Activated T-helper 1 cell treated with anti-CD3 and anti-CD28 coated beads, Interleukin-12 subunit alpha, Interleukin-12 subunit beta, Interleukin-2, Interleukin-4 antibody, amounts not matched to agents 30 ng/mL and 10 ng/mL and 1 ng/mL, durations not matched to agents 14 hours and 24 hours and 36 hours (primary cell): Measurements from ENCODE around the gene ZNF627. TPM values are rescaled to one million over a fixed set of nuclear protein-coding genes. Genes with fewer than 3 reads are reported as not detected.
A peak's percentile ranks its signal among the peaks of the same experiment; 100 is the strongest.

Experiments
- DNase-seq: peaks from one replicate; pipeline ENCODE4 v3.0.0; 2021; ENCODE audit warnings: low spot score
- H3K27ac Mint-ChIP-seq: one replicate; pipeline ENCODE4 v1.8.0; 2021; ENCODE audit warnings: mild to moderate bottlenecking, mixed read lengths
- H3K27me3 Mint-ChIP-seq: one replicate; pipeline ENCODE4 v1.8.0; 2022; ENCODE audit warnings: mild to moderate bottlenecking, moderate library complexity, mixed read lengths; ENCODE audit not compliant: insufficient read depth
- H3K36me3 Mint-ChIP-seq: one replicate; pipeline ENCODE4 v1.8.0; 2021; ENCODE audit warnings: low read depth, mixed read lengths
- H3K4me1 Mint-ChIP-seq: one replicate; pipeline ENCODE4 v1.8.0; 2021; ENCODE audit warnings: low read depth, mixed read lengths
- H3K4me3 Mint-ChIP-seq: one replicate; pipeline ENCODE4 v1.8.0; 2021; ENCODE audit warnings: mild to moderate bottlenecking, moderate library complexity, mixed read lengths
- H3K9me3 Mint-ChIP-seq: one replicate; pipeline ENCODE4 v1.8.0; 2021; ENCODE audit warnings: mixed read lengths
- intact Hi-C: fragments of 100-400 bp; cut with micrococcal nuclease; formaldehyde crosslinking; loops from one replicate; pipeline ENCODE4 v1.15.1; 2024
- total RNA-seq: library from RNA; stranded (reverse); gene quantifications from 2 replicates; pipeline ENCODE4 v1.2.3, GENCODE V29; 2022

The ZNF627 gene
- 4.3 and 5.2 TPM in 2 replicates for total RNA-seq

DNA sequence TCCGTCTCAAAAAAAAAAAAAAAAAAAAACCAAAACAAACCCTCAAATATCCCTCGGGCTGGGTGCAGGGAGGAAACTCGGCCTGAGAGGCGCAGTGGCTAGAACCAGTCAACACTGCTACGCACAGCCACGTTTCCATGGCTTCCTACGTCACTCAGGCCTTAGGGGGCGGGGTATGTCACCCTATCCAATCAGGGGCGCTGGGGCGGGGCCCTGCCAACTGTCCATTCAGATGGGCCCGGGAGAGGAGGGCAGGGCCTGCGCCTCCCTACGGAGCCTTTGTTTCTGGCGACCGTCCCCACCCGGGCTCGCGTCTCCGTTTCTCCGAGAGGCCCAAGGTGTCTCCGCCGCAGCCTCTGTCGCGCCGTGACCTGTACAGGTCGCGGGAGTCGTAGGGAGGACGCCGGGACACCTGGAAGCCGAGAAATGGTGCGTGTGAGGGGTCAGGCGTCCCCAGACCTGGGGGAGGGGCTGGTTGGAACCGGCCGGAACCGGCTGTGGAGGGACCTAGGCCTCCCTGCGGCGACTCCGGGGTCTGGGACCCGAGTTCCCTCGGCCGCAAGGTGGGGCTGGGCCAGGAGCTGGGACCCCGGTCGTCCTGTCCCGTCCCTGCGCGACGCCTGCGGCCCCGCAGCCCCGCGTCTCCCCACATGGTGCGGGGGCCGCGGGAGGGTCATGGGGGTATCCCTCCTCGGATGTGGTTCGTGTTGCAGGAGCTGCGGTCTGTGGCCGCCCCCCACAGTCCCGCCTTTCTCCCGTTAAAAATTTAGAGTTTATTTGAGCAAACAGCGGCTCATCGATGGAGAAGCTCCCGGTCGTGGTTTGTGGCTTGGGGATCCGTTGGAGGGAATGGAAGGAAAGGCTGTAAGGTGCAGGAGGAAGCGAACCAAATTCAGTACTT lies at the start of gene ZNF627:
TSS of gene ZNF627 (plus strand) at position 282 of the 901 bp plus-strand sequence. CDS start at position 427, 145 bp downstream.
- peaks cover 5% of the 10 kb centered on the region for H3K9me3 Mint-ChIP-seq

DNA sequence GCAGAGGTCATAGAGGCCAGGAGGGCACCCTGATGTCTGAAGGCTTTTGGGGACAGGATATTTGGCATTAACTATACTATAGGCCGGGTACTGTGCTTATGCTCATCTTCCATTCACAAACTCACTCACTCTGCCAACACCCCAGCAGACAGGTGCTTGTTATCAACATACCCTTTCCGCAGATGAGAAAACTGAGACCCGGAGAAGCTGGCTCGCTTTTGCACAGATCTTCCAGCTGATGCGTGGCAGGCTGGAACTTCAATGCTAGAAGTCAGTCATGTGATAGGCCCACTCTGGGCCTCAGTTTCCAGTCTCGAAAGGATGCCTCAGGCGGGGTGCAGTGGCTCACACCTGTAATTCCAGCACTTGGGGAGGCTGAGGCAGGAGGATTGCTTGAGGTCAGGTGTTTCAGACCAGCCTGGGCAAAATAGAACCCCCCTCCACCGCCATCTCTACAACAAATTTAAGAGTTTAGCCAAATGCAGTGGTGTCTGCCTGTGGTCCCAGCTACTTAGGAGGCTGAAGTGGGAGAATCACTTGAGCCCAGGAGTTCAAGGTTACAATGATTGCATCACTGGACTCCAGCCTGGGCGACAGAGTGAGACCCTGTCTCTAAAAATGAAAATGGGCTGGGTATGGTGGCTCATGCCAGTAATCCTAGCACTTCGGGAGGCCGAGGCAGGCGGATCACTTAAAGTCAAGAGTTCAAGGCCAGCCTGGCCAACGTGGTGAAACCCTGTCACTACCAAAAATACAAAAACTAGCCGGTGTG lies 49.2 kb upstream of the ZNF627 start:
- Mint-ChIP-seq H3K36me3 (no peaks in the 10 kb centered on the region), H3K4me1 (no peaks in the 10 kb centered on the region), H3K4me3 (no peak overlapping the region), H3K27me3 (no peaks in the 10 kb centered on the region), H3K27ac (no peak overlapping the region), H3K9me3 (no peaks in the 10 kb centered on the region)
- intact Hi-C loops: no loop called here
- DNase-seq: no peak

More for the DNA sequence above, at the start of gene ZNF627:
- DNase-seq: peak; percentile 96
- peak within 1 kb of the TSS; percentile 93 for H3K4me3 Mint-ChIP-seq
- no peaks in the 10 kb centered on the region for H3K27me3 Mint-ChIP-seq
- peaks cover 10% of the 10 kb centered on the region for H3K4me1 Mint-ChIP-seq
- H3K27ac Mint-ChIP-seq: peak within 1 kb of the TSS; percentile 89
- intact Hi-C loops: loop anchor here (1.0 to 5.0 kb wide), 7 partner anchors 42 to 390 kb away; partner anchors contain the start of genes ECSIT and ZNF700
- peaks cover 7% of the 10 kb centered on the region for H3K36me3 Mint-ChIP-seq

DNA sequence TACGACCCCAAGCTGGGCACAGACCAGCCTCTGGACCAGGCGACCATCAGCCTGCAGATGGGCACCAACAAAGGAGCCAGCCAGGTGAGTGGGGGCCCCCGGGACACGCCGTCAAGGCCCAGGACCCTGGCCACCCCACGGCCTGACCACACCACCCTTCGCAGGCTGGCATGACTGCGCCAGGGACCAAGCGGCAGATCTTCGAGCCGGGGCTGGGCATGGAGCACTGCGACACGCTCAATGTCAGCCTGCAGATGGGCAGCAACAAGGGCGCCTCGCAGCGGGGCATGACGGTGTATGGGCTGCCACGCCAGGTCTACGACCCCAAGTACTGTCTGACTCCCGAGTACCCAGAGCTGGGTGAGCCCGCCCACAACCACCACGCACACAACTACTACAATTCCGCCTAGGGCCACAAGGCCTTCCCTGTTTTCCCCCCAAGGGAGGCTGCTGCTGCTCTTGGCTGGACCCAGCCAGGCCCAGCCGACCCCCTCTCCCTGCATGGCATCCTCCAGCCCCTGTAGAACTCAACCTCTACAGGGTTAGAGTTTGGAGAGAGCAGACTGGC lies 47.8 kb upstream of the ZNF627 start:
- H3K27me3 Mint-ChIP-seq: no peaks in the 10 kb centered on the region
- peaks cover 4% of the 10 kb centered on the region for H3K36me3 Mint-ChIP-seq
- intact Hi-C loops: no loop called here
- no peaks in the 10 kb centered on the region for H3K9me3 Mint-ChIP-seq
- no peak overlapping the region for H3K27ac Mint-ChIP-seq
- no peak overlapping the region for H3K4me3 Mint-ChIP-seq
- DNase-seq: no peak
- H3K4me1 Mint-ChIP-seq: peaks cover 5% of the 10 kb centered on the region

DNA sequence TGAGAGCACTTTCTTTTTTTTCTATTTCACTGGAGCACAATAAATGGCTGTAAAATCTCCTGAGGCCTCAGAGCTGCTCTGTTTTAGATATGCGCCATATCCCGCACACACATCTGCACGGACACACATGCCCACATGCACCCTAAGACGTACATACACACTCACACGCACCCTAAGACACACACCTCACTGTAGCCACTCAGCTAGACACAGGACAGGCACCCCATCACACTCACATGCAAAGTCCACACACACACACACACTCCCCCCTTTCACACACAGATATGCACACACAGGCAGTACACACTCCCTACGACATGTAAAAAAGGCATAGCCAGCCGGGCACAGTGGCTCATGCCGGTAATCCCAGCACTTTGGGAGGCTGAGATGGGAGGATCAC lies 47.0 kb upstream of the ZNF627 start:
- no peak overlapping the region for H3K27ac Mint-ChIP-seq
- H3K27me3 Mint-ChIP-seq: no peaks in the 10 kb centered on the region
- peaks cover 7% of the 10 kb centered on the region for H3K4me1 Mint-ChIP-seq
- H3K9me3 Mint-ChIP-seq: no peaks in the 10 kb centered on the region
- H3K4me3 Mint-ChIP-seq: no peak overlapping the region
- peaks cover 6% of the 10 kb centered on the region for H3K36me3 Mint-ChIP-seq
- intact Hi-C loops: no loop called here
- no peak for DNase-seq

DNA sequence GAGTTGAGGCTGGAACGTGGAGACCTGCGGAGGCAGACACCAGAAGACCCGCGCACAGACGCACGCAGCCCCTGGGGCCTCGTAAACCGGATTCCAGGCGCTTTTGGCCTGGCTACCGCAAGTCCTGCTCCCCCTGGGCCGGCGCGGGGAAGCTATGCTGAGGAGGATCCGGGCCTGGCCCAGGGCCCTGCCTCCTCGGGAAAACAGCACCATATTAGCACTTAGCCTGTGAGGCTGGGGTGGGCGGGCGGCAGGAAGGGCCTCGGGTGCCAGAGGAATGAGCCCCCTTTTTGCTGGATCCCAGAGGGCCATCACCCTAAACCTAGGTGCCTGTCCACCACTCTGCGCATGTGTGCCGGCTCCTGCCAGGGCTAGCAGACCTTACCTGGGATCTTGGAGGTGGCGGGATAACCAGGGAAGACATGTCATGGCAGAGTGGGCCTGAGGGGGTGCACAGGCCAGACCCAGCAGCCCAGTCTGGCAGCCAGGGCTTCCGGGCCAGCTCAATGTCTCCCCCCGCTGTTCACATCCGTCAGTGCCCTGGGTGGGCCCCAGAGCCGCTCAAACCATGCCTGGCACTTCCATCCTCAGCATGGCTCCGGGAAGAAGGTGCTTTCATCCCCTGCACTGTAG lies 45.6 kb upstream of the ZNF627 start:
- DNase-seq: no peak

DNA sequence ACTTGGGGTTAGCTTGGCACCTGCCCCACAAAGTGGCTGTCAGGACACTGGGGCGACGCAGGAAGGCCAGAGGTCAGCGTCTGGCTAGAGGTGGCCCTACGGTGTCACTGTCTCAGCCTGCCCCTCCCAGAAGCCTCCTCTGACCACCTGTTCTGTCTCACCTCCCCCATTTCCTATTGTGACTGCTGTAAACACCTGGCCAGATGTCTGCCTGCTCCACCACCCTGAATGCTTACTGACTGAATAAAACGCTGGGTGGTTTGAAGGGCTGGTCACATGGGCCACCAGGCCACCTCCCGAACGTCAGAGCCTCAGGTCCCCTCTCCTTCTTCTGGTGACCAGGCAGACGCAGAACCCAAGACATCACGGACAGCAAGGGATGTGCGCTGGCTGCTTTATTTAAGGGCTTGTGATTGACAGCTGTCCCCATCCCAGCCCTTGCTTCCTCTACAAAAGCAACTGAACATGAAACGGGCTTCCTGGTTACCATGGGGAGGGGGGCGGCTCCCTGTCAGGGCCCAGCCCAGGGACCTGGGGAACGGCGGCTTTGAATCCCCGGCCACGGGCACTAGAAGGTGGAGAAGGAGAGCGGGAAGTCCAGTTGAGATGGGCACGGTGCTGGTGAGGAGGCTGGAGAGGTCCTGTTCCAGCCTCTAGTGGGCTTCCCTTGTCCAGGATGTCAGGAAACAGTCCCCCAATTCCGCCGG lies 44.5 kb upstream of the ZNF627 start:
- Mint-ChIP-seq H3K4me1 (peaks cover 22% of the 10 kb centered on the region), H3K9me3 (no peaks in the 10 kb centered on the region), H3K27ac (no peak overlapping the region), H3K27me3 (no peaks in the 10 kb centered on the region), H3K36me3 (peaks cover 10% of the 10 kb centered on the region), H3K4me3 (no peak overlapping the region)
- intact Hi-C loops: no loop called here
- no peak for DNase-seq

More for the DNA sequence above, 45.6 kb upstream of the ZNF627 start:
- Mint-ChIP-seq H3K4me3 (no peak overlapping the region), H3K9me3 (no peaks in the 10 kb centered on the region), H3K4me1 (peaks cover 15% of the 10 kb centered on the region), H3K36me3 (peaks cover 10% of the 10 kb centered on the region), H3K27ac (no peak overlapping the region), H3K27me3 (no peaks in the 10 kb centered on the region)
- intact Hi-C loops: no loop called here

DNA sequence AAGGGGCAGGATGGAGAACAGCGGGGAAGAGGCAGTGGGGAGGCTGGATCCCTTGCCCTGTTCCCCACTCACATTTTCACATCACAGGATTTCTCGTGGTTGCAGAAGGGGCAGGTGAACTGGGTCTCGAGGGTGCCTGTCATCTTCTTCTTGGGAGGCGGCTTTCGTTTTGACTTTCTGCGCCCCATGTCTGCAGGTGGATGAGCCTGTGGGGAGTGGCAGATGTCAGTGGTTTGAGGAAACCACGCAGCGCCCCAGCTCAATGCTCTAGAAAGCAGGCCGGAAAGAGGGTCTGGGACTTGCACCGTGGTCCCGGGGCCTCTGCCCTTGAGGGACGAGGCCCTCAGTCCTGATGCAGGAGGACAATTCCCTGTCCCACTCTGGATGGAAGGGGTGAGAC lies 43.1 kb upstream of the ZNF627 start:
- H3K27ac Mint-ChIP-seq: peak overlapping the region; percentile 29
- H3K4me1 Mint-ChIP-seq: peaks cover 30% of the 10 kb centered on the region
- H3K27me3 Mint-ChIP-seq: no peaks in the 10 kb centered on the region
- intact Hi-C loops: no loop called here
- H3K9me3 Mint-ChIP-seq: no peaks in the 10 kb centered on the region
- peaks cover 10% of the 10 kb centered on the region for H3K36me3 Mint-ChIP-seq
- H3K4me3 Mint-ChIP-seq: no peak overlapping the region
- no peak for DNase-seq

DNA sequence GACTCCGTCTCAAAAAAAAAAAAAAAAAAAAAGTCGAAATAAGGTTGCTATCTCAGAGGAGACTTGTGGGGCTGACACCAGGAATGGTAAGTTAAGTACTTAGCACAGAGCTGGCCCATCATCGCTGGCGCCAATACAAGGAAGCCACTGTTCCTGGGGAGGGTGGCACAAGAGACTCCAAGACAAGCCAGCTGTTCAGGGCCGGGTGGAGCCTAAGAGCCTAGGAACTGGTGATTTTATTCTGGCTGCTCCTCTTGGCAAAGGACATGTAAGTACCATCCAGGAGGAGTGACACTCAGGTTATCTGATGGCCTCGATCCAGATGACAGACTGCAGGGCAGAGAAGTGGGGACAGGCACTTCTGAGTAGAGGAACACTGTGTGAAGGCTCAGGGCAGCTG lies 42.0 kb upstream of the ZNF627 start:
- Mint-ChIP-seq H3K9me3 (no peaks in the 10 kb centered on the region), H3K4me3 (no peak overlapping the region), H3K4me1 (peaks cover 36% of the 10 kb centered on the region), H3K27me3 (no peaks in the 10 kb centered on the region), H3K36me3 (peaks cover 10% of the 10 kb centered on the region), H3K27ac (peak overlapping the region; percentile 6)
- no peak for DNase-seq
- intact Hi-C loops: no loop called here

DNA sequence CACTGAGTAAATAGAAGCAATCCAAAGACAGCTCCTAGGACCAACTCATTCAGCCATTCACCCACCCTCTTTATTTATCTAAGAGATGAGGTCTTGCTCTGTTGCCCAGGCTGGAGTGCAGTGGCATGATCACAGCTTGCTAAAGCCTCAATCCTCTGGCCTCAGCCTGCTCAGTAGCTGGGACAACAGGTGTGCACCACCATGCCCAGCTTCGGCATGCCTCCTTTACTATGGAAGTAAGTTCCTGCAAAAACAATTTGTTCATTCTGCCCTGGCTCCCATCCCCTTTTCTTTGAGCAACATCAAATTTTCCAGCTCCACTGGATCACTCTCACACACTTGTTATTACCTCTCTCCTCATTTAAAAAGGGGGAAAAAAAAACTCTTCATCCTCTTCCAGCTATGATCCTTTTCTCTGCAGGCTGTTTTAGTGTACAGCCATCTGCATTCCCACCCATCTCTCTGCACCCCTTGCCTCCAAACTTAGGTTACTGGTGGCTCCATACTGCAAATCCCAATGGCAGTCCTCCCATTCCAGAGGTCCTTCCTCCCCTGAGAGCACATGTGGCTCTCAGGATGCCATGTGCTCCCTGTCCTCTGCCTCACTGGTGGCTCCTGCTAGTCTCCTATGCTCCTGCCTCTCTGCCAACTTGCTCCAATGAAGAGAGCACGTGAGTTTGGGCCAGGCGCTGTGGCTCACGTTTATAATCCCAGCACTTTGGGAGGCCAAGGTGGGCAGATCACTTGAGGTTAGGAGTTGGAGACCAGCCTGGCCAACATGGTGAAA lies 40.5 kb upstream of the ZNF627 start:
- Mint-ChIP-seq H3K4me1 (peaks cover 45% of the 10 kb centered on the region), H3K27me3 (no peaks in the 10 kb centered on the region), H3K9me3 (no peaks in the 10 kb centered on the region), H3K36me3 (peaks cover 10% of the 10 kb centered on the region), H3K4me3 (peak overlapping the region; percentile 92), H3K27ac (no peak overlapping the region)
- intact Hi-C loops: no loop called here
- DNase-seq: no peak

DNA sequence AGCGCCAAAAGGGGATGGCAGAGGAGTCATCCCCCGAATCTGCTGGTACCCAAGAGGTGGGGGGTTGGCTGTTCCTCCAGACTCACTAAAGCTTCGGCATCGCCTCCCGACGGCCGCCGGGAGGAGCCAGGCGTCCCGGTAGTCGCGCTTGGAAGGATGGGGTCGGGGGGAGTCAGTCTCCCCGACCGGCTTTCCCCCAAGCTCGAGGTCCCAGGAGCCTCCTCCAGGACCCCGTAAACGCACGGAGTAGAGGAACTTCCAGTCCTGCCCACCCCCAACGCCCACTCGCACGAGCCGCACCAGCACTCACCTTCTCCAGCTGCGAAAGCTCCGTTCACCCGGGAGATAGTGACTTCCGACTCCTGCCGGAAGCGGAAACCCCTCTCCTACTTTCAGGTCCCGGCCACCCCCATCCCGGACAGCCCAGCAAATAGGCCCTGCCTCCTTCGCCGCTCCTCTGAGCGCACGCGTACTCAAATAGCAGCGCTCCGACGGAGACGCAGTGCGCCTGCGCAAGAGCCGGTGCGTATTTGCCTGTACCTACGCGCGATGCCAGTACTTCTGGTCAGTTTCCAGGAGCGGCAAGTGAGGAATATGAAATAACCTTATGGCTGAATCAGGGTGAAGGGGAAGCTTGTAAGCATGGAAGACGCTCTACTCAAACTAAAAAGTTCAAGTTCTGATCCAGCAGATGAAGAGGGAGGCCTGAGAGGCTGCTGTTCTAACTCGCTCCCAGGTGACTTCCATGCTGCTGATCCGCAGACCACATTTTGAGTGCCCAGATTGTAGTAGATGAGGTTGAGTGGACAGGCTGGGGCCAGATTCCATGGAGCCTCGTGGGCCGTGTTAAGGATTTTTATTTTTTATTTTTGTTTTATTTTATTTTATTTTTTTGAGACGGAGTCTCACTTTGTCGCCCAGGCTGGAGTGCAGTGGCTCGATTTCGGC lies 38.1 kb upstream of the ZNF627 start, which contains the start of gene ELOF1:
TSS of gene ELOF1 (minus strand) at position 350 of the 948 bp plus-strand sequence. CDS start 4,883 bp downstream, outside the sequence.
- Mint-ChIP-seq H3K27ac (peak within 1 kb of the TSS; percentile 96), H3K4me3 (peak within 1 kb of the TSS; percentile 92), H3K36me3 (peaks cover 7% of the 10 kb centered on the region), H3K9me3 (no peaks in the 10 kb centered on the region), H3K27me3 (no peaks in the 10 kb centered on the region), H3K4me1 (peaks cover 42% of the 10 kb centered on the region)
- peak; percentile 97 for DNase-seq
- intact Hi-C loops: loop anchor here (1.0 kb wide), 7 partner anchors 22 to 124 kb away; partner anchors contain the start of genes ECSIT, ODAD3, PRKCSH and ZNF653
